ENCODE data around the gene EHHADH. TPM values are rescaled to one million over a fixed set of nuclear protein-coding genes. Genes with fewer than 3 reads are reported as not detected.

The EHHADH gene
- total RNA-seq, 1 donor from 2014 or later, result 6.8 TPM

- peaks cover 5% of the 10 kb centered on the region for H3K4me1 Mint-ChIP-seq (ENCODE audit: unreplicated experiment)
- no peak for DNase-seq (ENCODE audit: low spot score)
- peaks cover 4% of the 10 kb centered on the region for H3K36me3 Mint-ChIP-seq (ENCODE audit: low read depth, unreplicated experiment)
- H3K27me3 Mint-ChIP-seq (ENCODE audit: unreplicated experiment), result peaks cover 1% of the 10 kb centered on the region
- no peak for TF ChIP-seq CTCF (IDR thresholded peaks at IDR 0.05; ENCODE audit: unreplicated experiment)
- H3K9me3 Mint-ChIP-seq (ENCODE audit: unreplicated experiment), result no peaks in the 10 kb centered on the region
- H3K27ac Mint-ChIP-seq (ENCODE audit: unreplicated experiment), result no peak overlapping the region
- H3K4me3 Mint-ChIP-seq (ENCODE audit: unreplicated experiment), result no peak overlapping the region
Measured at GRCh38 chr3:185207931-185208746, 45.7 kb downstream of the EHHADH start.

GRCh38 chr3:185207481-185207880 lies 46.4 kb downstream of the EHHADH start:
- Mint-ChIP-seq H3K27me3 (ENCODE audit: unreplicated experiment) (peaks cover 1% of the 10 kb centered on the region), H3K9me3 (ENCODE audit: unreplicated experiment) (no peaks in the 10 kb centered on the region), H3K4me3 (ENCODE audit: unreplicated experiment) (no peak overlapping the region), H3K4me1 (ENCODE audit: unreplicated experiment) (peaks cover 5% of the 10 kb centered on the region), H3K36me3 (ENCODE audit: low read depth, unreplicated experiment) (peaks cover 4% of the 10 kb centered on the region), H3K27ac (ENCODE audit: unreplicated experiment) (no peak overlapping the region)
- TF ChIP-seq CTCF (IDR thresholded peaks at IDR 0.05; ENCODE audit: unreplicated experiment), result no peak
- DNase-seq (ENCODE audit: low spot score), result no peak

- H3K4me1 Mint-ChIP-seq (ENCODE audit: unreplicated experiment), result peaks cover 5% of the 10 kb centered on the region
Measured at GRCh38 chr3:185205865-185206264, 48.0 kb downstream of the EHHADH start.

GRCh38 chr3:185204894-185205293 lies 49.0 kb downstream of the EHHADH start:
- DNase-seq (ENCODE audit: low spot score), result no peak
- Mint-ChIP-seq H3K36me3 (ENCODE audit: low read depth, unreplicated experiment) (peaks cover 4% of the 10 kb centered on the region), H3K4me3 (ENCODE audit: unreplicated experiment) (no peak overlapping the region), H3K27me3 (ENCODE audit: unreplicated experiment) (peaks cover 1% of the 10 kb centered on the region), H3K27ac (ENCODE audit: unreplicated experiment) (no peak overlapping the region), H3K4me1 (ENCODE audit: unreplicated experiment) (peaks cover 3% of the 10 kb centered on the region), H3K9me3 (ENCODE audit: unreplicated experiment) (no peaks in the 10 kb centered on the region)
- no peak for TF ChIP-seq CTCF (IDR thresholded peaks at IDR 0.05; ENCODE audit: unreplicated experiment)

More at GRCh38 chr3:185205865-185206264, 48.0 kb downstream of the EHHADH start:
- no peak for DNase-seq (ENCODE audit: low spot score)
- Mint-ChIP-seq H3K36me3 (ENCODE audit: low read depth, unreplicated experiment) (peaks cover 4% of the 10 kb centered on the region), H3K4me3 (ENCODE audit: unreplicated experiment) (no peak overlapping the region), H3K27me3 (ENCODE audit: unreplicated experiment) (peaks cover 1% of the 10 kb centered on the region), H3K27ac (ENCODE audit: unreplicated experiment) (no peak overlapping the region), H3K9me3 (ENCODE audit: unreplicated experiment) (no peaks in the 10 kb centered on the region)
- no peak for TF ChIP-seq CTCF (IDR thresholded peaks at IDR 0.05; ENCODE audit: unreplicated experiment)

- peaks cover 4% of the 10 kb centered on the region for H3K36me3 Mint-ChIP-seq (ENCODE audit: low read depth, unreplicated experiment)
- H3K4me3 Mint-ChIP-seq (ENCODE audit: unreplicated experiment), result no peak overlapping the region
- H3K27ac Mint-ChIP-seq (ENCODE audit: unreplicated experiment), result no peak overlapping the region
- no peaks in the 10 kb centered on the region for H3K4me1 Mint-ChIP-seq (ENCODE audit: unreplicated experiment)
- H3K27me3 Mint-ChIP-seq (ENCODE audit: unreplicated experiment), result no peaks in the 10 kb centered on the region
- DNase-seq (ENCODE audit: low spot score), result no peak
- no peak for TF ChIP-seq CTCF (IDR thresholded peaks at IDR 0.05; ENCODE audit: unreplicated experiment)
- H3K9me3 Mint-ChIP-seq (ENCODE audit: unreplicated experiment), result no peaks in the 10 kb centered on the region
Measured at GRCh38 chr3:185200639-185201038, 53.2 kb downstream of the EHHADH start.
